ENCODE measurements around the gene SGMS2. TPM values are rescaled to one million over a fixed set of nuclear protein-coding genes. Genes with fewer than 3 reads are reported as not detected.

SGMS2 gene
- total and polyA plus RNA-seq, 2 of the 13 experiments (the other 11 are each of a cell fraction or from before 2014, with no cell fraction given), result 1.2 to 1.7 TPM

DNA sequence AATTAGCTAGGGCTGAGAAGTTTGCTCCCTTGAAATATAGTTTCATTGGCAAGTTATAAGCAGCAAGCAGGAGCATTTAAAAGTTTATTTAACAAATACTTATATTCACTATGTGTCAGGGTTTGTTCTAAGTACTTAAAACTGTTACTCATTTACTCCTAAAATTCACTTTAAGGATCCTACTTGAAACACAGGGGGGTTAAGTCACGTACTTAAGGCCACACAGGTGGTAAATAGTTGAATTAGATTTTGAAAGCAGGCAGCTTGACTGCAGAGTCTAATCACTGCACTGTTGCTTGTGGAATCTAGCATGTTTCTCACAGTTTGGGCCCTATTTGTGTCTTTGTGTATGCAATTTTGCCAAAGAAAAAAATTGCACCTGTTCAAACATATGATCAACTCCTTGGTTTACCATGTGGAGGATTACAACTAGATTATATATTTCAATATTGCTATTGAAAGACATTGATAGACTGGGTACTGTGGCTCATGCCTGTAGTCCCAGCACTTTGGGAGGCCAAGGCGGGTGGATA is 7.6 kb downstream of the SGMS2 start:
- CTCF ChIA-PET (ENCODE audit: low intra/inter-chr PET ratio, low total read pairs), result no interaction called here
- H4K20me1 ChIP-seq (ENCODE audit: insufficient read depth, low read length), result no peaks in the 10 kb centered on the region
- H3K36me3 ChIP-seq (replicated peaks in 1 of 2; ENCODE audit: control insufficient read depth in 1 of 2, insufficient read depth in 2 of 2, low read length in 2 of 2), result no peaks in the 10 kb centered on the region
- no peak overlapping the region for H3K27ac ChIP-seq (ENCODE audit: extremely low read length, insufficient read depth, low read length)
- DNase-seq (ENCODE audit: low spot score) (no peak), ATAC-seq (no peak), FAIRE-seq (no peak)
- no peak overlapping the region for H2AFZ ChIP-seq (ENCODE audit: low read length)
- no peak overlapping the region for H3K9ac ChIP-seq (ENCODE audit: insufficient read depth, low read depth, low read length)
- H3K9me3 ChIP-seq (ENCODE audit: low read length), result no peaks in the 10 kb centered on the region
- 93% methylated on average over 2 of the region's 2 CpGs for WGBS (ENCODE audit: low lambda C conversion rate)
- in situ Hi-C loops (cut with HindIII; ENCODE audit: extremely low pct_ligation_motif_present, low pct_unique_long_range_greater_than_20kb), result no loop called here
- no peak overlapping the region for H3K4me2 ChIP-seq (ENCODE audit: low read depth, low read length)
- BruUV-seq (replicated peaks), result no TSS peak
- H3K79me2 ChIP-seq (ENCODE audit: insufficient read depth, low read length), result no peaks in the 10 kb centered on the region
- POLR2A ChIA-PET, result no interaction called here
- no peaks in the 10 kb centered on the region for H3K27me3 ChIP-seq (ENCODE audit: control insufficient read depth in 1 of 2, insufficient read depth in 2 of 2, low read length in 2 of 2)
- intact Hi-C loops (cut with micrococcal nuclease; ENCODE audit: unreplicated experiment), result no loop called here
- H3K4me1 ChIP-seq (ENCODE audit: insufficient read depth, low read length), result peaks cover 3% of the 10 kb centered on the region
- H3K4me3 ChIP-seq (replicated peaks in 1 of 3; ENCODE audit: insufficient read depth in 1 of 3, low read depth in 2 of 3, low read length in 3 of 3), result no peak overlapping the region
- TF ChIP-seq TEAD3 (CRISPR knock-in tag; optimal IDR thresholded peaks at IDR 0.05; ENCODE audit: borderline replicate concordance) (no peak), ZFP82 (CRISPR knock-in tag; IDR thresholded peaks at IDR 0.05; ENCODE audit: borderline replicate concordance) (no peak), KLF13 (CRISPR knock-in tag; IDR thresholded peaks at IDR 0.05) (no peak), POLR2G (IDR thresholded peaks at IDR 0.05; ENCODE audit: low read depth, low read length) (no peak), MBD4 (IDR thresholded peaks at IDR 0.05; ENCODE audit: borderline replicate concordance, low read length) (no peak), KLF16 (CRISPR knock-in tag; IDR thresholded peaks at IDR 0.05) (no peak), JDP2 (CRISPR knock-in tag; IDR thresholded peaks at IDR 0.05; ENCODE audit: borderline replicate concordance) (no peak), ZNF629 (CRISPR knock-in tag; conservative IDR thresholded peaks at IDR 0.05) (no peak), KLF11 (CRISPR knock-in tag; IDR thresholded peaks at IDR 0.05) (no peak), SIN3B (IDR thresholded peaks at IDR 0.05; ENCODE audit: low read length) (no peak)
- TF ChIP-seq, protein P1, sequence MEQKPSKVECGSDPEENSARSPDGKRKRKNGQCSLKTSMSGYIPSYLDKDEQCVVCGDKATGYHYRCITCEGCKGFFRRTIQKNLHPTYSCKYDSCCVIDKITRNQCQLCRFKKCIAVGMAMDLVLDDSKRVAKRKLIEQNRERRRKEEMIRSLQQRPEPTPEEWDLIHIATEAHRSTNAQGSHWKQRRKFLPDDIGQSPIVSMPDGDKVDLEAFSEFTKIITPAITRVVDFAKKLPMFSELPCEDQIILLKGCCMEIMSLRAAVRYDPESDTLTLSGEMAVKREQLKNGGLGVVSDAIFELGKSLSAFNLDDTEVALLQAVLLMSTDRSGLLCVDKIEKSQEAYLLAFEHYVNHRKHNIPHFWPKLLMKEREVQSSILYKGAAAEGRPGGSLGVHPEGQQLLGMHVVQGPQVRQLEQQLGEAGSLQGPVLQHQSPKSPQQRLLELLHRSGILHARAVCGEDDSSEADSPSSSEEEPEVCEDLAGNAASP (CRISPR knock-in tag; IDR thresholded peaks at IDR 0.05; ENCODE audit: borderline replicate concordance), result no peak
- TF ChIP-seq, protein P2, sequence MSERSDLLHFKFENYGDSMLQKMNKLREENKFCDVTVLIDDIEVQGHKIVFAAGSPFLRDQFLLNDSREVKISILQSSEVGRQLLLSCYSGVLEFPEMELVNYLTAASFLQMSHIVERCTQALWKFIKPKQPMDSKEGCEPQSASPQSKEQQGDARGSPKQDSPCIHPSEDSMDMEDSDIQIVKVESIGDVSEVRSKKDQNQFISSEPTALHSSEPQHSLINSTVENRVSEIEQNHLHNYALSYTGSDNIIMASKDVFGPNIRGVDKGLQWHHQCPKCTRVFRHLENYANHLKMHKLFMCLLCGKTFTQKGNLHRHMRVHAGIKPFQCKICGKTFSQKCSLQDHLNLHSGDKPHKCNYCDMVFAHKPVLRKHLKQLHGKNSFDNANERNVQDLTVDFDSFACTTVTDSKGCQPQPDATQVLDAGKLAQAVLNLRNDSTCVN (CRISPR knock-in tag; IDR thresholded peaks at IDR 0.05; ENCODE audit: borderline replicate concordance), result no peak
- TF ChIP-seq, protein P3, sequence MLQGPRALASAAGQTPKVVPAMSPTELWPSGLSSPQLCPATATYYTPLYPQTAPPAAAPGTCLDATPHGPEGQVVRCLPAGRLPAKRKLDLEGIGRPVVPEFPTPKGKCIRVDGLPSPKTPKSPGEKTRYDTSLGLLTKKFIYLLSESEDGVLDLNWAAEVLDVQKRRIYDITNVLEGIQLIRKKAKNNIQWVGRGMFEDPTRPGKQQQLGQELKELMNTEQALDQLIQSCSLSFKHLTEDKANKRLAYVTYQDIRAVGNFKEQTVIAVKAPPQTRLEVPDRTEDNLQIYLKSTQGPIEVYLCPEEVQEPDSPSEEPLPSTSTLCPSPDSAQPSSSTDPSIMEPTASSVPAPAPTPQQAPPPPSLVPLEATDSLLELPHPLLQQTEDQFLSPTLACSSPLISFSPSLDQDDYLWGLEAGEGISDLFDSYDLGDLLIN (CRISPR knock-in tag; IDR thresholded peaks at IDR 0.05; ENCODE audit: borderline replicate concordance), result no peak
- TF ChIP-seq, protein P4, sequence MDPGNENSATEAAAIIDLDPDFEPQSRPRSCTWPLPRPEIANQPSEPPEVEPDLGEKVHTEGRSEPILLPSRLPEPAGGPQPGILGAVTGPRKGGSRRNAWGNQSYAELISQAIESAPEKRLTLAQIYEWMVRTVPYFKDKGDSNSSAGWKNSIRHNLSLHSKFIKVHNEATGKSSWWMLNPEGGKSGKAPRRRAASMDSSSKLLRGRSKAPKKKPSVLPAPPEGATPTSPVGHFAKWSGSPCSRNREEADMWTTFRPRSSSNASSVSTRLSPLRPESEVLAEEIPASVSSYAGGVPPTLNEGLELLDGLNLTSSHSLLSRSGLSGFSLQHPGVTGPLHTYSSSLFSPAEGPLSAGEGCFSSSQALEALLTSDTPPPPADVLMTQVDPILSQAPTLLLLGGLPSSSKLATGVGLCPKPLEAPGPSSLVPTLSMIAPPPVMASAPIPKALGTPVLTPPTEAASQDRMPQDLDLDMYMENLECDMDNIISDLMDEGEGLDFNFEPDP (CRISPR knock-in tag; conservative IDR thresholded peaks at IDR 0.05), result no peak
- TF ChIP-seq, protein P5, sequence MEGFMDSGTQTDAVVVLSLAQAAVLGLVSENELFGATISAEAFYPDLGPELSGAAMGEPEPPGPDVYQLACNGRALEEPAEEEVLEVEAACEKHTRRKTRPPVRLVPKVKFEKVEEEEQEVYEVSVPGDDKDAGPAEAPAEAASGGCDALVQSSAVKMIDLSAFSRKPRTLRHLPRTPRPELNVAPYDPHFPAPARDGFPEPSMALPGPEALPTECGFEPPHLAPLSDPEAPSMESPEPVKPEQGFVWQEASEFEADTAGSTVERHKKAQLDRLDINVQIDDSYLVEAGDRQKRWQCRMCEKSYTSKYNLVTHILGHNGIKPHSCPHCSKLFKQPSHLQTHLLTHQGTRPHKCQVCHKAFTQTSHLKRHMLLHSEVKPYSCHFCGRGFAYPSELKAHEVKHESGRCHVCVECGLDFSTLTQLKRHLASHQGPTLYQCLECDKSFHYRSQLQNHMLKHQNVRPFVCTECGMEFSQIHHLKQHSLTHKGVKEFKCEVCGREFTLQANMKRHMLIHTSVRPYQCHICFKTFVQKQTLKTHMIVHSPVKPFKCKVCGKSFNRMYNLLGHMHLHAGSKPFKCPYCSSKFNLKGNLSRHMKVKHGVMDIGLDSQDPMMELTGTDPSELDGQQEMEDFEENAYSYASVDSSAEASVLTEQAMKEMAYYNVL (CRISPR knock-in tag; IDR thresholded peaks at IDR 0.05; ENCODE audit: borderline replicate concordance), result no peak
